Measurements from ENCODE around the gene ZNF74.
"Not testable (repeated sequence)": the region's sequence is repeated elsewhere in the genome, so short reads cannot be mapped to it uniquely, and the experiment has no call there.

Gene ZNF74

GRCh38 chr22:20376983-20377382 lies 17.0 kb upstream of the ZNF74 start:
- DNase-seq = not testable (repeated sequence)

- DNase-seq = no peak
These were observed 15.8 kb upstream of the ZNF74 start for GRCh38 chr22:20378110-20378509.

GRCh38 chr22:20378684-20379083 lies 15.3 kb upstream of the ZNF74 start:
- not testable (repeated sequence) for DNase-seq

DNA sequence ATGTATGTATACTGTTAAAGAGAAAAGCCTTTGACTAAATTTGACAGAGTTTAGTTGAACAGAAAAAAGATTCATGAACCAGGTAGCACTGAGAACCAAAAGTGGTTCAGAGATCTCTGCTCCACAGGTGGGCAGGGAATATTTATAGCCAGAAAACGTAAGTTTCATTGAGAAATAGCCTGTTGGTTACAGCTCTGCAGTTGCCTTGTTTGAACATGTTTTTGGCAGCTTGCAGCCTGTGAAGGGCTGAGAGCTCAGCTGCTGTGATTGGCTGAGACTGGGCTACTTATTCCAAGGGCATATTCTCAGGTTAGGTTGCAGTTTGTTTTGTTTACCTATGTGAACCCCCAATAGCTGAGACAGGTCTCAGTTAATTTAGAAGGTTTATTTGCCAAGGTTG lies 13.5 kb upstream of the ZNF74 start:
- no peak for DNase-seq

DNA sequence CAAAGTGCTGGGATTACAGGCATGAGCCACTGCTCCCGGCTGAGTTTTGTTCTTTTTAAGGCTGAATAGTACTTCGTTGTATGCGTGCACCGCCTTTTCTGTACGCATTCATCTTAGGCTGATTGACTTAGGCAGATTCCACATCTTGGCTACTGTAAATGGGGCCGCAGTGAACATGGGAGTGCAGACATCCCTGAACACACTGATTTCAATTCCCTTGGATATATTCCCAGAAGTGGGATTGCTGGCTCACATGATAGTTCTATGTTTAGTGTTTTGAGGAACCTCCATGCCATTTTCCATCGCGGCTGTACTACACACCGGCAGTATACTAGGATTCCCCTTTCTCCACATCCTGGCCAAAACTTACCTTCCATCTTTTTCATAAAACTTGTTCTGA lies 10.4 kb upstream of the ZNF74 start:
- no peak for DNase-seq

DNA sequence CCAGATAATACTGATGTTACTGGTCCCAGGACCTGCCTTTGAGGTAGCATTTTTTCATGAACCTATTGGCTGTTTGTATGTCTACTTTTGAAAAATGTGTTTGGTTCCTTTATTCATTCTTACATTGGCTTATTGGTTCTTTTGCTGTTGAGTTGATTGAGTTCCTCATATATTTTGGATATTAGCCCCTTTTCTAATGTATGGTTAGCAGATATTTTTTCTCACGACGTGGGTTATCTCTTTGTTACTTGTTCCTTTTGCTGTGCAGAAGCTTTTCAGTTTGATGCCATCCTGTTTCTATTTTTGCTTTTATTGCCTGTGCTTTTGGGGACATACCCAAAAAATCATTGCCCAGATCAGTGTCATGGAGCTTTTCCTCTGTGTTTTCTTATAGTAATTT lies 9.8 kb upstream of the ZNF74 start:
- DNase-seq = no peak

- no peak for DNase-seq
These were observed 9.1 kb upstream of the ZNF74 start for GRCh38 chr22:20384865-20385264.

- no peak for DNase-seq
These were observed 7.6 kb upstream of the ZNF74 start for GRCh38 chr22:20386336-20386735.

- no peak for DNase-seq
These were observed 7.0 kb upstream of the ZNF74 start for GRCh38 chr22:20386972-20387371.

GRCh38 chr22:20388200-20388599 lies 5.8 kb upstream of the ZNF74 start:
- DNase-seq = no peak

DNA sequence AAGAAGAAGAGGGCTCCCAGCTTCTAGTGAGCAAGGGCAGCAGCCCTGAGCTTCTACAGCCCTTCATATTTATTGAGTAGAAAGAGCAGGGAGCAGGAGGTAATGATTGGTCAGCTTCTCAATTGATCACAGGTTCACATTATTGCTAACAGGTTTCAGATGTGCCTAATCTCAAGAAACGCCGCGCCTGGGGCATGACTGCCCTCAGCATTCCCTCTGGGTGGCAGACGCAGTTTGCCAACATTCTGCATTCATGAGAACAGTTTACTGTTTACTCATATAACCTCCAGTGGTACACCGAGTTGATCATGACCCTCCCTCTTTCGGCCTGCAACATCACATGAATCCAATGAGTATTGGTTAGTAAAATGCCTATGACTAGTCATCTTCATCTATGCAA lies 4.7 kb upstream of the ZNF74 start:
- DNase-seq = no peak

GRCh38 chr22:20390394-20390907 lies 3.5 kb upstream of the ZNF74 start:
- no peak for DNase-seq

- no peak for DNase-seq
These were observed 2.7 kb upstream of the ZNF74 start for GRCh38 chr22:20391222-20391621.

GRCh38 chr22:20392365-20392881 lies 1.5 kb upstream of the ZNF74 start:
- DNase-seq = not testable (repeated sequence)

DNA sequence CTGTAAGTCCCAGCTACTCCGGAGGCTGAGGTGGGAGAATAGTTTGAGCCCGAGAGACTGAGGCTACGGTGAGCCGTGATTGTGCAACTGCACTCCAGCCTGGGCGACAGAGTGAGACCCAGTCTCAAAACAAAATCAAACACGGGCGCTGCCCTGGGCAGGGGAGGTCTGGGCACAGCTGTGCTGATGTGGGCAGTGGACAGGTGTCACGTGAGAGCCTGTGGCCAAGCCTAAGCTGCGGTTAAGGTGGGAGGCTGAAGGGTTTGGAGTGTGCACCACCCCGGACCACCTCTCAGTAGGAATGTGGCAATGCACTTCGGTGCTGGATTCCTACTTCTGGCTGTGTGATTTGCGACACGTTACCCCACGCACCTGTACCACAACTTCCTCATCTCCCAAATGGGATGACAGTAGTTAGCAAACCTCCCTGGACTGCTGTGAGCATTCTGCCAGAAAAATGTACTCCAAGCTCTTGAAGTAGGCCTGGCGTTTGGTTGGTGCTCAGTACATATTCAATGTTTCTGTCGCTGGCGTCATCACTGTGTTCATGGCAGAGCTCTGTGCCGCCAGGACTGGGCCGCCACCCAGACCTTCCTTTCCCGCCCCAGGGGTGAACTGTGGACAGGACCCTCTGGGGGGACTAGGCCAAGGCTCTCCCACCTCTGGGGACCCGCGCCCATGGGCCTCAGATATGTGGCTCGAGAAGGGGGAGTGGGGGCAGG lies 807 bp upstream of the ZNF74 start:
- DNase-seq = no peak

DNA sequence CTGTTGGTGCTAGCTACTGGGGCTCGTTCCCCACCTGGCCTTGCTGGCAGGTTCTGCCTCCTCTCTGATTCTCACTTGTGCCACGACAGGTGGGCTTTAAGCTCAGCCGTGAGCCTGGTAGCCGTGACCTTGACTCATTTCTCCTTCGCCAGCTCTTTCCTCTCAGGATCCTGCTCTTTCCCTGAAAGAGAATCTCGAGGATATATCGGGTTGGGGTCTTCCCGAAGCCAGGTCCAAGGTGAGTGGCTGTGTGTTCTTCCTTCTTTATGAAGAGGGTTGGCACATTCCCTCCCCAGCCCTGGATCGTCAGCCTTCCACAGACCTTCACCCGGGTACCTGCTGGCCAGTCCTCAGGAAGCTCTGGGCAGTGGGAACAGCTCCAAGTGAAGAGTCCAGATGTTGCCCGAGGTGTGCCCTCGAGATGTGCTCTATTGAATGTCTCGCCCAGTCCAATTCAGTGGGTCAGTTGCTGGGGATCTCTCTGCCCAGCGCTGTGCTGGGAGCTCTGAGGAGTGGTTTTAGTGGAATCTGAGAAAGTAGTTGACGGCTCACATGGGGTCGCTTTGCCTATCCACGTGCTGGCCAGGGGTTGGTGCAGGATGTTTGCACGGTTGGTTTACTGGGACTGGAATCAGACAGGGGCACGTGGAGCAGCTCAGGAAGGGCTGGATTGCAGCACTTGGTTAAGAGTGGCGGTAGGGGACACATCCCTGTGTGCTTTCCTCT lies 1.4 kb downstream of the ZNF74 start:
- no peak for DNase-seq

DNA sequence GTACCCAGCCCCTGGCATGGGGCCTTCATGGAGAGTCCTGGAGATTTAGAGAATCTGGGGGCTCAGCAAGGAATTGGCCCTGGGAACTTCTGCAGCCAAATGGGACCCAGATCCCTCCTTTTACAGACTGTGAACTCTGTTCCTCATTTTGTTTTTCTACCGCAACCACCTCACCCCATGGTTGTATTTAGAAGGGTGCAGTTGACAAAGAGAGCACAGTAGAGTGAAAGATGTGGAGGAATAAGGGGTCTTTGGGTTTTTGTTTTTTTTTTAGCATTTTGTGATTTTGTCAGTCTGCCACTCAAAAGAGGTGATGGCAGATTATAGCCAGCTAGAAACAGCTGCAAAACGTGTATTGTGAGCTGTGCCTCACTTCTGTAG lies 1.9 kb downstream of the ZNF74 start:
- DNase-seq = no peak

DNA sequence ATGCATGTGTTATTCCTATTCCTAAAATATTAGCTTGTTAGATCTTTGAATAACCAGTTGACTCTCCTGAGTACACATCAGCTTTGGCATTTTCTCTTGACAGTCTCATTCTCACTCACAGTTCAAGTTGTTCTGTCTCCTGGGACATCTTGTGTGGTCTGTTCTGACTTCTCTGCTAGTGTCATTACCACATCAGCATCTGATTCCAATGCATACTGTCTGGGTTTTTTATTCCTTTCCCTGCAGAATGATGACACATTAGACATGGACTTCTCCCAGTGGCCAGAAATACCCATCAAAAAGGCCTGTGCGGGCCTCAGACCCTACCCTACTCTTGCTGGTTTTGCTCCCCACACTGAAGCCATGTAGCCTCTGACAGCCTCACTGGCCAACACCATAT lies 2.7 kb downstream of the ZNF74 start:
- no peak for DNase-seq

- DNase-seq = no peak
These were observed 3.5 kb downstream of the ZNF74 start for GRCh38 chr22:20397498-20397897.

DNA sequence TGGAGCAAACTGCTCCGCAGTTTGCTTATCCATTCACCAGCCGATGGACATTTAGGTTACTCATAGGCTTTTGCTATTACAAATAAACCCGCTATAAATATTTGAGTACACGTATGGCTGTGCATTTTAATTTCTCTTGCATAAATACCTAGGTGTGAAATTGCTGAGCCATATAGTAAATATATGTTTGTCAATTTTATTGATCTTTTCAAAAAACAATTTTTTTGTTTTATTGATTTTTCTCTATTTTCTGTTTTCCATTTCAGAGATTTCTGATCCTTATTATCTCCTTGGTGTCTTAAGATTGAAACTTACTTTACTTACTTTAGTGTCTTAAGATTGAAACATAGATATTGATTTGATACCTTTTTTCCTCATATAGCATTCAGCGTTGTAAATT lies 4.5 kb downstream of the ZNF74 start:
- no peak for DNase-seq

- no peak for DNase-seq
These were observed 6.1 kb downstream of the ZNF74 start for GRCh38 chr22:20399866-20400605.

DNA sequence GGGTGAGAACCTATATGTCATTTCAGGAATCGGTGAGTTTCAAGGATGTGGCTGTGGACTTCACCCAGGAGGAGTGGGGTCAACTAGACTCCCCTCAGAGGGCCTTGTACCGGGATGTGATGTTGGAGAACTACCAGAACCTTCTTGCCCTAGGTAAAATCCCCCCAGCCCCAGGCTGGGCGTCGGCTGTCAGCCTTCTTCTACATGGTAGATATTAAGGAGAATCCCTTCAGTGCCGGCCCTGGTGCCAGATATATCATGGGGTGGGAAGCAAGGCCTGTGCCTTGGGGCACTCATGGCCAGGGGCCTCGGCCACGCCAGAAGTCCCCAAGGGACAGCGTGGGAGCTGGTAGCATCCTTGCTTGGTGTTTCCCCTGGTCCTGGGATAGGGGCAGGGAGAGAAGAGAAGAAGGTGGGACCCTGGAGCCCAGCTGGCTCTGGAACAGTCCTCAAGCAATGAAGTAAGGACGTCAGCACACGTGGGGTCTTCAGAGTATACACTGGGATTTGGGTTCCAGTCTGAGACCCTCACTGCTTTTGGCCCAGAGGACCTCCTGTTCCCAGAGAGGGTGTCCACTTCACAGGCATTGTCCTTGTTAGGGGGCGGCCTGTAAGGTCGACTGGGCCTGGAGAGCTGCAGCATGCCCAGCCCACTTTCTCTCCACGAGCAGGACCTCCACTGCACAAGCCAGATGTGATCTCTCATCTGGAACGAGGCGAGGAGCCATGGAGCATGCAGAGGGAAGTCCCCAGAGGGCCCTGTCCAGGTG lies 6.8 kb downstream of the ZNF74 start:
- no peak for DNase-seq
